Measurements from ENCODE around the gene LAPTM4A. TPM values are rescaled to one million over a fixed set of nuclear protein-coding genes. Genes with fewer than 3 reads are reported as not detected.

The LAPTM4A gene
- total RNA-seq, 2 donors from 2014 or later, result 181 to 200 TPM

GRCh38 chr2:20025065-20025786 is 26.2 kb downstream of the LAPTM4A start:
- H3K27ac ChIP-seq, result no peak overlapping the region
- H3K9me3 ChIP-seq, result peaks cover 5% of the 10 kb centered on the region
- DNase-seq (ENCODE audit: low spot score) (no peak), ATAC-seq (ENCODE audit: insufficient number of reproducible peaks, low FRiP score, low read depth) (no peak)
- H3K27me3 ChIP-seq (replicated peaks; ENCODE audit: insufficient read depth), result no peaks in the 10 kb centered on the region
- peaks cover 15% of the 10 kb centered on the region for H3K36me3 ChIP-seq
- no peak overlapping the region for H3K4me3 ChIP-seq
- H3K4me1 ChIP-seq (ENCODE audit: control insufficient read depth in 1 of 2, low read depth in 2 of 2), result peaks cover 9 to 10% of the 10 kb centered on the region in 2 donors
- TF ChIP-seq CTCF (IDR thresholded peaks at IDR 0.05), result no peak

GRCh38 chr2:20023688-20024087 is 27.7 kb downstream of the LAPTM4A start:
- no peak for ATAC-seq (ENCODE audit: insufficient number of reproducible peaks, low FRiP score, low read depth)
- peaks cover 2% of the 10 kb centered on the region for H3K36me3 ChIP-seq
- peaks cover 9 to 10% of the 10 kb centered on the region in 2 donors for H3K4me1 ChIP-seq (ENCODE audit: control insufficient read depth in 1 of 2, low read depth in 2 of 2)

GRCh38 chr2:20021405-20022009 is 29.9 kb downstream of the LAPTM4A start:
- DNase-seq (ENCODE audit: low spot score) (no peak), ATAC-seq (ENCODE audit: insufficient number of reproducible peaks, low FRiP score, low read depth) (no peak)
- Histone ChIP-seq H3K27ac (no peak overlapping the region), H3K4me1 (ENCODE audit: control insufficient read depth in 1 of 2, low read depth in 2 of 2) (no peaks in the 10 kb centered on the region), H3K9me3 (no peaks in the 10 kb centered on the region), H3K4me3 (no peak overlapping the region), H3K36me3 (peaks cover 2% of the 10 kb centered on the region), H3K27me3 (replicated peaks; ENCODE audit: insufficient read depth) (no peaks in the 10 kb centered on the region)
- TF ChIP-seq CTCF (IDR thresholded peaks at IDR 0.05), result no peak

More at GRCh38 chr2:20023688-20024087, 27.7 kb downstream of the LAPTM4A start:
- no peak for TF ChIP-seq CTCF (IDR thresholded peaks at IDR 0.05)
- H3K4me3 ChIP-seq, result no peak overlapping the region
- DNase-seq (ENCODE audit: low spot score), result no peak
- H3K27ac ChIP-seq, result no peak overlapping the region
- no peaks in the 10 kb centered on the region for H3K9me3 ChIP-seq
- H3K27me3 ChIP-seq (replicated peaks; ENCODE audit: insufficient read depth), result no peaks in the 10 kb centered on the region

GRCh38 chr2:20019747-20020146 is 31.7 kb downstream of the LAPTM4A start:
- ATAC-seq (ENCODE audit: insufficient number of reproducible peaks, low FRiP score, low read depth), result peak; percentile 27
- H3K36me3 ChIP-seq, result peaks cover 2% of the 10 kb centered on the region
- no peak for DNase-seq (ENCODE audit: low spot score)
- no peak overlapping the region for H3K27ac ChIP-seq
- H3K27me3 ChIP-seq (replicated peaks; ENCODE audit: insufficient read depth), result no peaks in the 10 kb centered on the region
- H3K9me3 ChIP-seq, result no peaks in the 10 kb centered on the region
- no peak overlapping the region for H3K4me3 ChIP-seq
- no peak for TF ChIP-seq CTCF (IDR thresholded peaks at IDR 0.05)
- no peaks in the 10 kb centered on the region for H3K4me1 ChIP-seq (ENCODE audit: control insufficient read depth in 1 of 2, low read depth in 2 of 2)

- Histone ChIP-seq H3K4me1 (ENCODE audit: control insufficient read depth in 1 of 2, low read depth in 2 of 2) (no peaks in the 10 kb centered on the region), H3K36me3 (peaks cover 2% of the 10 kb centered on the region), H3K27me3 (replicated peaks; ENCODE audit: insufficient read depth) (no peaks in the 10 kb centered on the region), H3K4me3 (no peak overlapping the region), H3K27ac (no peak overlapping the region), H3K9me3 (no peaks in the 10 kb centered on the region)
- ATAC-seq (ENCODE audit: insufficient number of reproducible peaks, low FRiP score, low read depth) (no peak), DNase-seq (ENCODE audit: low spot score) (no peak)
- no peak for TF ChIP-seq CTCF (IDR thresholded peaks at IDR 0.05)
Measured at GRCh38 chr2:20018601-20019152, 32.8 kb downstream of the LAPTM4A start.

All from thoracic aorta (tissue), 2 donors.